ENCODE data around the gene TMPRSS4.
"Not testable (repeated sequence)": the region's sequence is repeated elsewhere in the genome, so short reads cannot be mapped to it uniquely, and the experiment has no call there.

The TMPRSS4 gene

DNA sequence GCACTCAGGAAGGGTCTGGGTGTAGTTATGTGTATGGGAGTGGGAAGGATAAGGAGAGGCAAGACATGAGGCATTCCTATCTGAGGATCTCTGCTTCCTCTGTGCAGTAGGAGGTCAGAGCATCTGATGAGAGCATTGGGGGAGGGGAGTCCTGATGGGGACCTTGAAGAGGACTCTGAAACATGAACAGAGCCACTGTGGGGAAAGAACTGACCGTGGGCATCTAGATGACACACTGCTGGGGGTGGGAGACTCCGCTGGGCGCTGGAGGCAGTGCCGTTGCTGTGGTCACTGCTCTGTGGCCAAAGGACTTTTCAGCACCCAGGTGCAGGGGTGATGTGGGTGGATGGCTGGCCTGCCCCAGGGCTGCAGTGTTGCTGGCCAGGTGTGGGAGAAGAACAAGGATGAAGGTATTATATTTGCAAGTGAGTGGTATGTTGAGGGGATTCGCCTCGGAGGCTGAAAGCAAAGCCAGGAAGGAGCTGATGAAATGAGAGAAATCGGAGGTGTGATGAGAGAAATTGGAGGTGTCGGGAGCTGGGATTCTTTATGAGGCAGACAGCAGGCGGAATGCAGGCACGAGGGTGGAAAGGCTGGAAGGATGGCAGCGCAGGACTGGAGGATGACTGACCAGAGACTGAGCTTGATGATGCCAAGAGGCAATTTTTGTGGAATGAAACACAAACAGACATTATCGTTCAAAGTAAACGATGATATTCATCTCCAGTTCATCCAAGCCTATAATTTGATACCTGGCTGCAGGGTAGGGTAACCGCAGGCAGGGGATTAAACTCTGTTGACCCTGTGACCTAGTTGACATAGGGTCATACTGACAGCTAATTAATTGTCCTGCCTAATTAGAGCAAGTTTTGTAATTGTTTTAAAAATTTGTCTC, 19.4 kb upstream of the TMPRSS4 start:
- DNase-seq: no peak

DNA sequence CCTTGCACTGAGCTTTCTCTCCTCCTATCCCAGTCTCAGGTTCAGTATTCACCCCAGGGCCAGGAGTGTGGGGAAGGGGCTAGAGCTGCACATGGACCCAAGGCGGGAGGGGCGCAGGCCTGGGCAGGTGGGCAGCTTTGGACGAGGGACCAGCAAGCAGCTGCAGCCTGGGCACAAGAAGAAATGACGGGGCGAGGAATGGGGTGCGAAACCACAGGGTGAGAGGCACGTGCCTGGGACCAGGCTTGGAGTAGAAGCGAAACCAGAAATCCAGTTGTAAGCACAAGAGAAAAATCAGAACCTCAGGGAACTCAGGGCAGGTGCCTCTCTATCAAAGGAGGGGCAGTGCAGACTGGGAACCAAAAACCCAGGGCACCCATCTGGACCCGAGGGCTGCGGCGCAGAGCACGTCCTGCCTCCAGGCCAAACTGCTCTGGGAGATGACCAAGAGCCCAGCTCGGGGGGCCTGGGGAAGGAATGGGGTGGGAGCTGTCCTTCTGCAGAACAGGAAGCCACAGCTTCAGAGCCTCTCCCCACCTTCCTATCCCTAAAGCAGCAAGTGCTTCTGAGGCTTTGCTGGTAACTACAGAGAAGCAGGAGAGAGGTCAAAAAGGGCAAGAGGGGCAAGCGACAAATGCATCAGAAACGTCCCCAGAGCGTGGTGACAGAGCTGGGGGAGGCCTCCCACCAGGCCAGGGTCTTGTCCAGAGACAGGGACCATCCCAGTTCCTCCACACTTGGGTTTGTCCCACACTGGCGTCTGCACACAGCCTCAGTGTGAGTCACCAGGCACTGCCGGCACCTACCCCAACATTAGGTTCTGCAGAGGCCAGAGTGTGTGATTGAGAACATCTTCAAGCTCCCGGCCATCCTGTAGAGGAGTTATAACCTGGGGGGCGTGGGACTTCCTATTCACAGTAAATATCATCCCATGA, 18.3 kb upstream of the TMPRSS4 start:
- no peak for DNase-seq

DNA sequence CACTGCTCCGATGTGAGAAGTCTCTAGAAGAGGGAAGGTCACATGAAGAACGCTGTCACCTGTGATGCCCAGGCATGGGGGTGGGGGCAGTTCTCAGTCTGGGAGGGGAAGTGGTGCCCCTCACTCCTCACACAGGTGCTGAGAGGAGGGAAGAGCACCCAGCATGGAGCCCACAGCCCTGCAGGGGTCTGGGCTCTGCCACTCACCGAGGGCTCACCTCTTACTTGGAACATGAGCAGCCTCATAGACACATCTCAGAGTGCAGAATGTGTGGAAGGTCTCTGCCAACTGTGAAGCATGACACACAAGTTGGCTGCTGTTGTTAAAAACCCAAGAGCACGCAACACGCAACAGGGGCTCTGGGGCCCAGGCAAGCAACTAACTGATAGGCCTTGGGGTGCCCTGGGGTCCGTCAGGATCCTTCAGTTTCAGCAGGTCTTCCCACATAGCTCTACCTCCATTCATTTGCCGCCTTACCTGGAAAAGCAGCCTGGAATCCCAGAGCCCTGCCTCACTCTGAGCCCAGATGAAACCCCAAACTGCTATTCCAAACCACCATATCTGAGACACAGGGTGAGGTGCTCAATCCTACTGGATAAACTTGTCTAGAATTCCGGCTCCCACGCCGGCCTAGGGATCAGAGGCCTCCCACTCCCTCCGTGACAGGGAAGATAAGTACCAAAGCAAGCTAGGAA, 17.5 kb upstream of the TMPRSS4 start:
- DNase-seq: no peak

DNA sequence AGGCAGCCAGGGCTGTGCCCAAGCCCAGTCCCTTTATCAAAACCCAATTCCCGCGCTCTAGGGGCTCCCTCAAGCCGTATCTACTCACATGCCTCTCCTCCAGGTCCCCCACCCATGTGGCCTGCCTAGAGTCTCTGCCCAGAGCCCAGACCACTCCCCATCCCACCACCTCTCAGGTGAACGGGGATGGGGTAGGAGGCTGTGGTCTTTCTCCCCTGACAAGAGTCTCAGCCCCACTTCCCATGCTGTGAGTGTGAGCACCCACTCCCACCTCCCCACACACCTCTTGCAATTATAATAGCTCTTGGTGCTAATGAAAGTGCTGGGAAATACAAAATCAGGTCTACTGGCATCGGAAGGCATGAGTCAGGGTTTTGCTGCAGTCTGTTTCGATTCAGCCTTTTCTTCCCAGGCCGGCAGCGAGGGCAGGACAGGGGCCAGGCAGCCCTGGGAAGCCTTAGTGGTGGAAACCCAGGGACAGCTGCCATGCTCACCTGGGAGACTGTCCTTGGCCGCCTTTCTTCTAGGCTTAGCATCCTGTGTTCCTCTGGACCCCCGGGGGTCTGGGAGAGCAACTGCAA, 16.7 kb upstream of the TMPRSS4 start:
- DNase-seq: no peak

DNA sequence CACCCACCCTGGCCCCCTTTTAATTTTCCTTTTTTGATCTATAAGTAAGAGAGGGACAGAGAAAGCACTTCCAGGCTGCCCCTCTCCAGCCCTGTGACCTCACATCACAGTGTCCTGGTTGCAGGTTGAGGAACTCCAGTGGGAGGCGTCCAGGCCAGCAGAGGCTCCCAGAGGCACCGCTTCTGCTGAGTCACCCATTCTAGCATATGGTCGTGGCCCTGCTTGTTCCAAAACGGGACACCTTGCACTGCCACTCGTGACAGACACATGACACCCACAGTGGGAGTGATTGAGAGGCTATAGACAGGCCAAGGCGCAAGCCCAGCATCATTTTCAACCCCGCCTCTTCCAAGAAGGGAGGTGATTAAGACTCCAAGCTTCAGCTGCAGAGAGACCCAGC, 16.0 kb upstream of the TMPRSS4 start:
- no peak for DNase-seq

DNA sequence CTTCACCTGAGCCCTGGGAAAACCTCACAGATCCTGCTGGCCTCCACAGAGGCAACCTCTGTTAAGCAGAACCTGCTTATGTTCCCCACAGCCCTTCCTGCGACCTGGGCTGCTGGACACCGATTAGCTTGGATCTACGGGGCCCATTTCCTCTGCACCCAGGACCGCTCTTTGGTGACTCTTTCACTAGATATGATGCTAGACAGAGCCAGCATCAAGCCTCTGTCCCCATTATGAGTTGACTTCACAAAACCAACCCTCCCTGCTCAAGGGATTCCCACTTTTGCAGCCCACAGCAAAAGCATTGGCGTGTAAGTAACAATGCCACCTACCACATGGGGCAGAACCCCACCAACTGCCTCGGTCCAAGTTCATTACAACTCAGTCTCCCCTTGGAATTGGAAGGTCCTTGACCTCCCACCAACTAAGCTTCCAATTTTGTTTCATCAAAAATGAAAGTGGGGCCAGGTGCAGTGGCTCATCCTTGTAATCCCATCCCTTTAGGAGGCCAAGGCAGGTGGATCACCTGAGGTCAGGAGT, 15.2 kb upstream of the TMPRSS4 start:
- no peak for DNase-seq

DNA sequence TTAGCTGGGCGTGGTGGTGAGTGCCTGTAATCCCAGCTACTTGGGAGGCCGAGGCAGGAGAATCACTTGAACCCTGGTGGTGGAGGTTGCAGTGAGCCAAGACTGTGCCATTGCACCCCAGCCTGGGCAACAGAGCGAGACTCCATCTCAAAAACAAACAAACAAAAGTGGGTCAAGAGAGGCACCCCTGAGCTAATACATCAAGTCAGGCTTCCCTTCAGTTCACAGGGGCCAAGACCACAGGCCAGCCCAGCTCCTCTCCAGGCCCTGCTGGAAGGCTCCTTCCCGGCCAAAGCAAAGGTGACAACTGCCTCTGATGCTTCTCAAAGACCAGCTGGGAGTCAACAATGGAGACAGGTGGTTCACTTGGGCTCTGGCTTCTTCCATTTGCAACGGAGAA, 14.7 kb upstream of the TMPRSS4 start:
- not testable (repeated sequence) for DNase-seq

DNA sequence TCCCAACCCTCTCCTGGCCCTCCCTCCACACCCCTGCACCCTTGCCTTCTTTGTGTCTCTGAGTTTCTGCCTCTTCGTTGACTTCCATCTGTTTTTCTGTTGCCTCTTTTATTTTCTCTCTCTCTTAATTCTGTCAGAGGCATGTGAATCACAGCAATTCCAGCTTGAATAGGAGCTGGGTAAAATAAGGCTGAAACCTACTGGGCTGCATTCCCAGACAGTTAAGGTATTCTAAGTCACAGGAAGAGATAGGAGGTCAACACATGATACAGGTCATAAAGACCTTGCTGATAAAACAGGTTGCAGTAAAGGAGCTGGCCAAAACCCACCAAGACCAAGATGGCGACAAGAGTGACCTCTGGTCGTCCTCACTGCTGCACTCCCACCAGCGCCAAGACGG, 14.2 kb upstream of the TMPRSS4 start:
- DNase-seq: not testable (repeated sequence)

DNA sequence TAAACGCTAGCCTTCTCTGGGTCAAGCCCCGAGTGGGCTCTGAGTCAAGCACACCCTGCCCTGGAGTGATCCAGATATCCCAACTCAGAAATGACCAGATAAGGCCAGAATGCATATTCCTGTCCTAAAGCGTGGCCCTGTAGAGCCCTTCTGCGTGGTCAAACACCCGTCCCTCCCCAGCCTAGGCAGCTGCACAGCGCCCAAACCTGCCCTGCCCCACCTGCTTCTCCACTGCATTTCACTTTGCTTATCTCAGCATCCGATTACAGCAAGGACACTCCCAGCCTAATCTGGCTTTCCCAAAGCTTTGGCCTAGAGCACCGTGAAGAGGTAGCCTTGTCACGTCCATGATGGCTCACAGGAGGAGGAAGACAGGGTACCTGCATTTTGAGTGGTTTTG, 11.9 kb upstream of the TMPRSS4 start:
- DNase-seq: peak; percentile 39

DNA sequence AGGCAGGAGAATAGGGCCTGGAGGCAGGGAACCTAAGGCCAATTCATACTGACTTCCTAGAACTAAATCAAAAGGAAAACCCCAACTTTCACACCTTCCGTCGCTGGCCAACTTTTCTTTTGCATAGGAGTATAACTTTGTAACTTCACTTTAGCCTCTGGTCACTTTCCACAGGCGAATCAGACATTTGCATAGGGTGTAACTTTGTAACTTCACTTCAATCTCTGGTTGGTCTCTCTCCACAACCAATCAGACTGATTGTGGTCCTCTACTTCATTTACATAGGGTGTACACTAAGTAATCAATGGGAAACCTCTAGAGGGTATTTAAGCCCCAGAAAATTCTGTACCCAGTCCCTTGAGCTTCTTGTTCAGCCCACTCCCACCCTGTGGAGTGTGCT, 11.5 kb upstream of the TMPRSS4 start:
- DNase-seq: no peak

DNA sequence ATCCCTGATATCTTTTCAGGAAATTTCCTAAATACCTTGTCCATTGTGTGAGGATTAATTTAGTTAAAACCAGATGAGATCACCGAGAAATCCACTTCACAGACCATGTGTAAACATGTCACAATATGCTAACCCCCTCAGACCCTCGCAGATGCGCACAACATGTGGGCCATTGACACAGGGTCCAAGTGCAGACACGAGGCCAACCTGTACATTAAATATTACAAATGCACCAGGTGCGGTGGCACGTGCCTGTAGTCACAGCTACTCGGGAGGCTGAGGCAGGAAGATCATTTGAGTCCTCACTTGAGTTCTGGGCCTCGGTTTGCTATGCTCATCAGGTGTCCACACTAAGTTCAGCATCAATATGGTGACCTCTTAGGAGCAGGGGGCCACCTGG, 9.9 kb upstream of the TMPRSS4 start:
- DNase-seq: peak; percentile 62

DNA sequence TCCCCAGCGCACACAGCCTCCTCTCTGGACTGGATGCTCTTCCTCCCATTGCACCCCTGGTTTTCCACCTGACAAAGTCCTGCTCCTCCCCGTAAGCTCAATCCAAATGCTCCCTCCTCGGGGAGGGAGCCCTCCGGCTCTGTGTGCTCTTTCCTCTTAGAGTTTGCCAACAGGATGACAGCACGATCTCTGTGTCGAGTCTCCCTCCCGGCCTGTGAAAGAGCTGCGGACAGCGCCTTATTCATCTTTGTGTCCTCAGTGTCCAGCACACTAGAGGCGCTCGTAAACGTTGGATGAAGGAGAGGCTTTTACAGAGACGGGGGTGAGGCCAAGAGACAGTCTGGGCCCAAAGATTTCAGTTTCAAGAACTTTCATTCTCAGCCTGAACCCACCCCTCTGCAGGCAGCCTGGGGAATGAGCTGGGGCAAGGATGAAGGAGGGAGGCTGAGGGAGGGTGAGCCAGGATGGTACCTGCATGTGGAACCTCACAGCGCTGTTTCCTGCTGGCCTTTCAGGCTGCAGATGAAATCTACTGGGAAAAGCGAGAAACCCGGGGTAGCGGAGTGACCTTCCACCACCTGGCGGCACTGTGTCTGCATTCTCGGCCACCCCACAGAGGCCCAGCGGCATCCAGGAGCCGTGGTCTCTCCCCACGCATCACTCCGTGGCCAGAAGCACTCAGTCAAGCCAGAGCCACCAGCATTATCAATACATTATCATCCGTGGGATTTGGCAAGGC, 8.5 kb upstream of the TMPRSS4 start:
- DNase-seq: no peak

DNA sequence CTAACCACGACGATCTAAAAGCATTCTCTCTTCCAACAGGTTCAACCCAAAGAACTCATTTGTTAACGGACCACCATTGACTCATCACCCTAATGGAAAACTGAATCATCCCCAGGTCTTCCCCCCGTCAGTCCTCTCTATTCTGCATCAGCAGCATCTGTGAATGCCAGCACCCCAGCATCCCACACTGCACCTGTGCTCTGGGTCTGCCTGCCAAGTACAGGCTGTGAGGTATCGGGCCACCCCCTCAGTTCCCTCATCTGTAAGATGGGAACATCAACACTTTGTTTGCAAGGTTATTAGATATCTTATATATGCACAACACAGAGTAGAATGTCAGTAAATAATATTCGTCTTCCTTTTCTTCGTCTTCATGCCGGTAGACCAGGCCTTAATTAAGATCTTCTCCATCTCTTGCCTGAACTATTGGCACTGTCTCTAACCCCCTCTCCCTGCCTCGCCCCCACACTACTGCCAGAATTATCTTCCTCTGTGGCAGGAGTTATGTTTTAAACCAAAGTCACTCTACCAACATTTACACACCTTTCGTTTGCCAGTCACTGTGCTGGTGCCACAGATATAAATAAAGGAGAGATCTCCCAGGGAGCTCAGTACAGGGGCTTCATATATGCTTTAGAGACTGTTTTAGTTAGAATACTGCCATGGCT, 7.8 kb upstream of the TMPRSS4 start:
- no peak for DNase-seq

DNA sequence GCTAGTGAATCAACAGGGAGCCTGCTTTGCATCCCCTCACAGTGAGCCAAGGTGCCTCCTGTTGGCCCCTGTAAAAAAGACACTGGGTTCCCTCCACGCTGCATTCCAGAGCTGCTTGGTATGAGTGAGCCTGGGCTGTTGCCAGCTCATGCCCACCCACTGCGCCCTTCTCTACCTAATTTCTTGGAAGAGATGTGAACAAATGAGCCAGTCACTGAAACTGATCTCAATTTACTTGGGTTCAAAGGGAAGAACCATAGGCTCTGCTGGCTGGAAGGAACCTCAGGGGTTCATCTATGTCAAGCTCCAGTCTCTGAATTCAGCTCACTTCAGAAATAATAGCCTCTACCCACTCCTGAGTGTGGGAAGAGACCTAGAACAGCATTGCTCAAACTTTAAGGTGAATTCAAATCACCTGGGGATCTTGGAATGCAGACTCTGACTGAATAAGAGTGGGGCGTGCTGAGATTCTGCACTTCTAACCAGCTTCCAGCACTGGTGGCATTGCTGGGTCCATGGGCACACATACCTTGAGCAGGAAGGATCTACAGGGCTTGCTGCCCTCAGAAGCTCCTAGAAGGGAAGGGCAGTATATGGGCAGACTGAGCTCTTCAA, 5.4 kb upstream of the TMPRSS4 start:
- no peak for DNase-seq

DNA sequence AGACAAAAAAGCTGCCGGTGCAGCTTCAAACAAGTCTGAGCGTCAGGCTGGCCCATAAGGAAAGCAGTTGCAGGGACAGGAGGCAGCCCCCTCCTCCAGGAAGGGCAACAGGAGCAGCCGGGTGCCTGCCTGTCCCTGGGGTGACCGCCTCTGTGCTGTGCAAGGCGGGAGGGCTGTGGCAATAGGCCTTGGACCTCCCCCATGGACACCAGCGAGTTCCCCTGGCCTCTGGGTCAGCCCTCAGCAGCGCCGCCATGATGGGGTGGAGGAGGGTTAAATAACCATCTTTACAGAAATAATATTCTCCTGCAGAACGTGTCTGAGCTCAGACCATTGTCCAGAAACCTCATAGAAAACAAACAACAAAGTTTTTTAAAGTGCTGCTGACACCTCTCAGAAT, 3.3 kb upstream of the TMPRSS4 start:
- DNase-seq: no peak

DNA sequence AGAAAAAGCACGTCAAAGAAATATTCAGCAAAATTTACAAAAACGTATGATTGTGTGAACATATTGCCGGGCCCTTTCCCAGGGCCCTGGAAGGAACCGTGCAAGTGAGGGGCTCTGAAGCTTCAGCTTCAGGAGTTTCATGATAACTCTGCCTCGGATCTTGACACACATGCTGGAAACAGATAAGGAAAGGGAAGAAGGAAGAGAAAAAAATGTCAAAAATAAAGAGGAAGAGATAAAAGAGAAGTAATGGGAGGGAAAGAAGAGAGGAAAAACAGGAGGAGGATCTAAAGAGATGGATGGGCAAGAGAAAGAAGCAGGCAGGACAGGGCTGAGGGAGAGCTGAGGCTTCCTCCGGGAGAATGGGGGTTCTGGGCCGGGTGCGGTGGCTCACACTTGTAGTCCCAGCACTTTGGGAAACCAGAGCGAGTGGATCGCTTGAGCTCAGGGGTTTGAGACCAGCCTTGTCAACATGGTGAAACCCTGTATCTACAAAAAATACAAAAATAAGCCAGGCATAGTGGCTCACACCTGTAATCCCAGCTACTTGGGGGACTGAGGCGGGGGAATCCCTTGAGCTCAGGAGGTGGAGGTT, 2.7 kb upstream of the TMPRSS4 start:
- DNase-seq: no peak

DNA sequence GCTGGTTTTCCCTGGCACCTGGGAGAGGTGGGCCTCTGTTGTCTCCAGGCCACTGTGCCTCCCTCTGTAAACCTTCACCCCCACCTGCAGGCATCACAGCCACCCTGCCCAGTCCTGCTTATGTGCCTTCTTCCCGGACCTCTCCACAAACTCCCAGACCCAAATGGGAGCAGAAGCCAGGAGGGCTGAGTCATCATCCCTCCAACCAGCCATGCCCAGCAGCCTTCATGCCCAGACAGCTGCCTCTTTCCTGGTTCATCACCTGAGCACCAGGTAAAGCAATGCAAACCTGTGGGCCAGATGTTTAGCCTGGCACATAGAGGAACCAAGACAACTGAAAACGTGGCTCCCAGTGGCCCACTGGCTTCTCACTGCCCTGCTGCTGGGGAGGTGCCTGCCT, 2.1 kb upstream of the TMPRSS4 start:
- DNase-seq: no peak

DNA sequence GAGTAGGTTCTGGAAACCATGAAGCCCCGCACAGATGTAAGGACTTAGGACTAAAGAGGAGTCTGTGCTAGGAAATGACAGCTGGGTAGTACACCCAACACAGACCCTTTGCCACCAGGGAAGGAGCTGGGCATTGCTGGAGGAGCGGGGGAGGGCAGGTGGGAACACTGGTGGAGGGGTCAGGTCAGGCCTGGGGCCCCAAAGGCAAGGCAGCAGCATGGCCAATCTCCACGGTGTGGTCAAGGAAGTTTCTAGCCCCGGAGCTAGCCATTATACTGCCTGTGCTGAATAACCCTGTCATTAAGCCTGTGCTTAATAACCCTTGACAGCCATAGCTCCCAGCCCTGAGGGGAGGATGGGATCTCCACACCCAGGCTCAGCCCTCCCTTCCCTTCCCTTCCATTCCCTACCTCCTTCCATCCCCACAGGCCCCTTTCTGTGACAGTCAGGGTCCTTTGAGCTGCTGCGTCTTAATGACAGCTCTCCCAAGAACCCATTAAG, 2.1 kb downstream of the TMPRSS4 start:
- peak; percentile 31 for DNase-seq

DNA sequence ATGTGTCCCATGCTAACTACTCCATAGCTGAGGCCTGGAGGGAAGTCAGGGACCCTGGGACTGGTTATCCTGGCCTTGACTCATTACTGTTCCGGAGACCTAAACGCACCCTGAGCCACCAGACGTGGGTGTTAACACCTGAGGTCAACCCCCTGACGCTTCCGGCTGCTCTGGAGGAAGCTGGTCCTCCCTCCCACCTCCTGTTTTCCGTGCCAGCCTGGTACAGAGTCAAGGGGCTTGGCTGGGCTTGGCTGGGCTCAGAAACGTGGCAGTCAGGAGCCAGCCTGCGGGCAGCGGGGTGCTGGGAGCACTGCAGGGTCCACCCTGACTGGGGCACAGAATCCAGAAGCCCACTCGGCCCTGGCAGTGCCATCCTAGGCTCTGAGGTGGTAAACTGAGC, 2.6 kb downstream of the TMPRSS4 start:
- no peak for DNase-seq

DNA sequence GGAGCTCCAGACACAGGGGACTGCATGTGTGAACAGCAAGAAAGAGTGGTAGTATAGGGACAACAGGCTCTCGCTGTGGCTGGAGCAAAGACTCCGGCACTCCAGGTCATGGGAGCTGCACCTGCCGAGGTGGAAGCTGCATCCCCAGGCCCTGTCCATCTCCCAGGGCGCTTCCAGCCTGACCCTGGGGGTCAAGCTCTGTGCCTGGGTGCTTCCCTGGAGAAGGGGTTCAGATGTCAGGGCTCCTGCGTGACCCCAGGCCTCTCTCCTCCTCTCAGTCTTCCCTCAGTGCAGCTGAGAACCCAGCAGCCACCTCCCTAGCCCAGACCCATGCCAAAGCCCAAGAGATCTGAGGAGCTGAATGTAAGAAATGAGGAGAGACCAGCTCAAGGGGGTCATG, 3.4 kb downstream of the TMPRSS4 start:
- DNase-seq: no peak

Data from NCI-H82 (cell line).